Small intestine (tissue), 7 donors: ENCODE results near the gene POC1A. TPM values are rescaled to one million over a fixed set of nuclear protein-coding genes. Genes with fewer than 3 reads are reported as not detected.

ENCODE experiments used
- DNase-seq, 2 donors: peaks; one replicate each; pipeline versions ENCODE4 v3.0.0 to v3.0.0-alpha.2; 2013
- FAIRE-seq: peaks from 2 replicates; lab custom pipeline; 2012; peaks lifted over from hg19 to GRCh38; lab: Jason Lieb, UNC
- H3K27ac ChIP-seq, 3 donors: one replicate each; pipeline ENCODE4 v1.5.1; 2013; ENCODE audit warnings: low read length in 2 of 3, mild to moderate bottlenecking in 2 of 3, control low read depth in 1 of 3, inconsistent platforms in 1 of 3, low read depth in 1 of 3, moderate library complexity in 1 of 3
- H3K27me3 ChIP-seq, 3 donors: one replicate each; pipeline ENCODE4 v1.6.1; 2013; ENCODE audit warnings: low read length in 3 of 3, inconsistent platforms in 1 of 3; ENCODE audit not compliant: control insufficient read depth in 3 of 3, insufficient read depth in 3 of 3
- H3K36me3 ChIP-seq, 3 donors: one replicate each; pipeline ENCODE4 v1.6.1; 2013; ENCODE audit warnings: low read length in 3 of 3, inconsistent platforms in 1 of 3, low read depth in 1 of 3, mild to moderate bottlenecking in 1 of 3, moderate library complexity in 1 of 3; ENCODE audit not compliant: control insufficient read depth in 3 of 3, insufficient read depth in 2 of 3
- H3K4me1 ChIP-seq, 3 donors: one replicate each; pipeline ENCODE4 v1.6.1; 2013; ENCODE audit warnings: low read length in 2 of 3, inconsistent platforms in 1 of 3, low read depth in 1 of 3, mild to moderate bottlenecking in 1 of 3, moderate library complexity in 1 of 3; ENCODE audit not compliant: control insufficient read depth in 3 of 3, insufficient read depth in 2 of 3
- H3K4me3 ChIP-seq, 3 donors: one replicate each; pipeline ENCODE4 v1.5.1; 2013; ENCODE audit warnings: low read length in 3 of 3, control low read depth in 1 of 3, inconsistent platforms in 1 of 3, low read depth in 1 of 3, mild to moderate bottlenecking in 1 of 3, moderate library complexity in 1 of 3
- H3K9me3 ChIP-seq, 2 donors: one replicate each; pipeline ENCODE4 v1.6.1; 2013; ENCODE audit warnings: low read depth in 1 of 2, low read length in 1 of 2; ENCODE audit not compliant: control insufficient read depth in 2 of 2, insufficient read depth in 1 of 2
- WGBS, 3 donors: extraction: QIAGEN DNeasy Blood & Tissue Kit; methylation state at CpG; one replicate each; pipeline ENCODE4 v1.1.7; 2013; 5-methylcytosine and 5-hydroxymethylcytosine counted together
- polyA plus RNA-seq, 4 donors: library from polyadenylated mRNA; stranded (reverse) in 3 of 4; unstranded in 1 of 4; fragments of 200-250 nt in 3 of 4; fragments of 120-200 nt in 1 of 4; gene quantifications; one replicate each; pipeline versions ENCODE4 v1.2.1 to v1.2.3, GENCODE V29; 2013
- donor health status: healthy with polysubstance abuse.
- donor health status: control.
- donor health status: control.
- donor health status: Bipolar disorder and iron deficiency.
- donor health status: healthy.

Gene POC1A
- polyA plus RNA-seq, 4 donors, result 2.7 to 19.4 (median 4.8) TPM

DNA sequence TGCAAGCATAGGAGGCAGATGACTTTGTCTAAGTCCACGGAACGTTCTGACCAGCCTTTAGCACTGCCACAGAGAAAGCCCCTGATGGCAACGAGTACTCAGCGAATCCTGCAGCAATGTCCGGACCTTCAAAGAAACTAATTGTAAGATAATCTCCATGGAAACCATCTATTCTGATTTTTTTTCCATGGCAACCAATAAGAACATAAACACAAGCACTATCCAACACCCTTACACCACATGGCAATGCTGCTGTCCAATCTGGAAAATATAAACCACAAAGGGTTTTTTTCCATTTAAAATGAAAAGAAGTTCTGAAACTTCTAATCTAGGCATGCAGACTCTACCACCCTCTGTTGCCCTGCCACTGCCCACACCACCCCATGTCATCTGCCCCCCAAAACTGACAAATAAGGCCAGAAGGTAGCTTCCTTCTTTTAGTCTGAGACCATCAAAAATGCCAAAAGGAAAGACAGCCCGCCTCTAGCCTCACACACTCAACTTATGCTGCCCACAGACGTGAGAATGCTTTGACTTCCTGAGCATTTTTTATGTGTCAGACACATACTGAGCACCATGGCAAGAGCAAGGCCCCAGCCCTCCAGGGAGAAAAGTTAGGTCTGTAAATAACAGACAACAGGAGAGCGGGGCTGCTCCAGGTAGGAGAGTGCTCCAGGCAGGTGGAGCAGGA, 44.5 kb downstream of the POC1A start:
- WGBS, 3 donors, result 59 to 67% (median 66%) methylated on average over 8 of the region's 8 CpGs
- no peak for DNase-seq
- no peak overlapping the region for H3K27ac ChIP-seq
- peaks cover 0 to 8% (median 0%) of the 10 kb centered on the region in 3 donors for H3K4me1 ChIP-seq
- FAIRE-seq, result no peak
- no peak overlapping the region for H3K4me3 ChIP-seq
- H3K9me3 ChIP-seq, result no peaks in the 10 kb centered on the region
- H3K27me3 ChIP-seq, result no peaks in the 10 kb centered on the region
- H3K36me3 ChIP-seq, result peaks cover 0 to 25% (median 0%) of the 10 kb centered on the region in 3 donors

DNA sequence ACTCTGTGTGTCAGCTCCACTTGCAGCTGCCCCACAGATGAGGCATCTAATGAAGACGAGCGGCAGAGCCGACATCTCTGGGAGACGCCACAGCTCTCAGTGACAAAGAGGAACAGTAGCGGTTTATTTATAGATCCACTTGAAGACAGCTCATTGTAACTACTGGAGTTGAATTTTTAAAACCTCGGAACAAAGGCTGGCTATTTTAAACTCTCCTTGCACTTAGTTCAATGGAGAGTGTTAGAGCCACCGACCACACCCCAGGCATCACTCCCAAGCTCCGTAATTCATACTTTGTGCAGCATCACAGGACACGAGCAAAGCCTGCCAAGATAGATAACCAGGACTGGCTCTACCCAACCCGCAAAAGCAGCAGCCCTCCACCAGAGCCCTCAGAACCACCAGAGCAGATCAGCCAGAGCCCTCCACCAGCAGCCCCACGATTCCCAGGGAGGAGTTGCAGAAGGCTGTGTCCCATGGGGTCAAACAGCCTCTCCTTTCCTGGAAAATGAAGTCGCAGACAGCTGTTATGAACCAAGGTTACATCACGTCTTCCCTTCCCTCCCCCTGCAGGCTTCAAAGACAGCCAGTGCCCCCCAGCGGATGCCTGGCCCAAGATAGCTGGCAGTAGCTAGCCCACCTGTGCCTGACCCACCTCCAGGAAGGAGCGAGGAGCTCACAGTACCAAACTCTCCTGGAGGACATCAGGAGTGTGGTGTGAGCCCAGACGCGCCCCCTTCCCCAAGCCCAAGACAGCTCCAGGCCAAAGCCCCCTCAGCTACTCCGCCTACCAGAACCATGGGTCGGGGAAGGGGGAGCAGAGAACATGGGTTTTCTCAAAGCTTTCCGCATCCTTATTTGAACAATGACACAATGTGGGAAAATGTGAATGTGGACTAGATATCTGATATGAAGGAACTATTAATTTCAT, 45.7 kb downstream of the POC1A start:
- no peaks in the 10 kb centered on the region for H3K27me3 ChIP-seq
- H3K4me3 ChIP-seq, result no peak overlapping the region
- 70 to 90% (median 88%) methylated on average over 20 of the region's 20 CpGs for WGBS, 3 donors
- DNase-seq (no peak), FAIRE-seq (no peak)
- H3K36me3 ChIP-seq, result peaks cover 0 to 19% (median 0%) of the 10 kb centered on the region in 3 donors
- H3K9me3 ChIP-seq, result no peaks in the 10 kb centered on the region
- H3K27ac ChIP-seq, result peak overlapping the region in 1 of 3 donors; percentile 6
- H3K4me1 ChIP-seq, result peaks cover 0 to 13% (median 0%) of the 10 kb centered on the region in 3 donors

DNA sequence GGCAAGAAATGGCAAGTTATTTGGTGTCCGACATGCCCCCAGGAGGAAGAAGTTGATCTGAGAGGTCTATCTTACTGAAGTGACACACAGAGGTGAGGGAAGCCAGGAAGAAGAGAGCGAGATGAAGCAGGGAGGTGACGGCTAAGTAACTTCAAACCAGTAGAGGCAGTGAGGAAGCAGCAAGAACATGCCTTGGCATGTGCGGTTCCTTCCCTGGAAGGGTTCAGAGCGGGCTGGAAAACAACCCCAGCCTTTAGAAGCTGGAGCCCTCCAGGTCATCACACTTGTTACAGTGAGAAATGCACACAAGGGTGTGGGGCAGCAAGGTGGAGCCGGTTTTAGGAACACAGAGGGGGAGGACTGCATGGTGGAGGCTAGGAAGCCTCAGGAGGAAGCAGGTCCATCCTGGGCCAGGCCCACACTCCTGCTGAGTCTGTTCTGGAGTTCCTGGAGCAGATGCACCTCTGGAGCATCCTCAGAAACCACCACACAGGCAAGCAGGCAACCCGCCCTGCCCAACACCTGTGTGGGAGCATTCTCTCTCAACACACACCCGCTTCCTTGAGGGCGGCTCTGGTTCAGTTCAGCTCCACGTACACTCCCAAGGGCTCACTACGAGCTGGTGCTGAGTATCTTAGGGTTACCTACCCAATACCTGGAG, 47.1 kb downstream of the POC1A start:
- Histone ChIP-seq H3K27me3 (no peaks in the 10 kb centered on the region), H3K9me3 (no peaks in the 10 kb centered on the region), H3K27ac (no peak overlapping the region), H3K36me3 (peaks cover 0 to 16% (median 0%) of the 10 kb centered on the region in 3 donors), H3K4me3 (no peak overlapping the region), H3K4me1 (peaks cover 0 to 13% (median 0%) of the 10 kb centered on the region in 3 donors)
- 90 to 96% (median 92%) methylated on average over 11 of the region's 11 CpGs for WGBS, 3 donors
- DNase-seq (no peak), FAIRE-seq (no peak)

DNA sequence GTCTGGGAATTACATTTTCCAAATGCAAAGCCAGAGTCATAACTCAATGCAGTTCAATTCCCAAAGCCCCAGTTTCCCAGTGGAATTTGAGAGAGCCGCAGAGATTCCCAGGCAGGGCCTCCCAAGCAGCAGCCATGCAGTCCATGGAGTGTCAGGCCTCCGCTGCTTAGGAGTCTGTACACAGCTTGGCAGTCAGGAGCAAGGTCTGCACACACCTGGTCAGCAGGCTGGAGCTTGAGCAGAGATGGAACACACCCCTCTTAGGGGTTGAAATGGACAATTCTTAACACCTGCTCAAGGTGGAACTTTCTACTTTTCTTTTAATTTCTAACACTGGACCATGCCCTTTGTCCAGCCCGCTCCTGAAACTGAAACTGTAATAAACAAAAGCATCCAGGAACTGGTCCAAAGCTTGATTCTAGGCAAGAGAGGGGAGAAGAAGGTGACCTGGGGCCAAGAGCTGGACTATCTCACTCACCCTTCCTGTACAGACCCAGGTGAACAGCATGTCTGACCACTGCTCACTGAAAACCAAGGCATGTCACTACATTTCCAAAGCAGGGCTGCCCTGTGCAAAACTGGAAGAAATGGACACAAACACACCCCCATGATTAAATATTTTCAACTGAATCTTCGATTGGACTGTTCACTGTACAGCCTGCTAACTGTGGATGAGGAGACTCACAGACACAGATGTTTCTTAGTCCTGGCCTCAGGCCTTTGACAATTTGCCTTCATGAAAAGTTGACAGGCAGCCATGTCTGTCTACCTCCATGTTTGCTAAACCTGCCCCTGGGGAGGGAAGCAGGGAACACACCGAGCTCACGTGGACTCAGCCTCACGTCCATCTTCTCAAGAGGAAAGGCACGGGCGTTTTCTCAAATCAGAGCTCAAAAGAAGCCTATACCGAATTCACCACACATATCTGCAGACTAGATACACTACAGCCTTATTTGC, 49.3 kb downstream of the POC1A start:
- WGBS, 3 donors, result 75 to 87% (median 80%) methylated on average over 10 of the region's 10 CpGs
- peak overlapping the region in 1 of 3 donors; percentile 67 for H3K27ac ChIP-seq
- H3K27me3 ChIP-seq, result no peaks in the 10 kb centered on the region
- no peak overlapping the region for H3K4me3 ChIP-seq
- H3K4me1 ChIP-seq, result peaks cover 0 to 12% (median 0%) of the 10 kb centered on the region in 3 donors
- peaks cover 0 to 7% of the 10 kb centered on the region in 2 donors for H3K9me3 ChIP-seq
- H3K36me3 ChIP-seq, result peaks cover 0 to 10% (median 0%) of the 10 kb centered on the region in 3 donors
- FAIRE-seq, result no peak
- peak; percentile 40 to 64 for DNase-seq

DNA sequence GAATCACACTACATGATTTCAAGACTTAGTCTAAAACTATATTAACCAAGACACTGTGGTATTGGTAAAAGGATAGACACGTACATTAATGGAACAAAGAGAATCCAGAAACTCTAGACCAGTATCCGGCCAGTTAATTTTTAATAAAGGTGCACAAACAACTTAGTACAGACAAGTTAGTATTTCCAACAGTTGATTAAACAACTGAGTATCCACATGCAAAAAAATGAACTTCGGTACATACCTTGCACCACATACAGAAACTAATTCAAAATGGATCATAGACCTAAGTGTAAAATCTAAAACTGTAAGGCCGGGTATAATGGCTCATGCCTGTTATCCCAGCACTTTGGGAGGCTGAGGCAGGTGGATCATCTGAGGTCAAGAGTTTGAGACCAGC, 51.3 kb downstream of the POC1A start:
- H3K27me3 ChIP-seq, result no peaks in the 10 kb centered on the region
- peaks cover 0 to 11% (median 0%) of the 10 kb centered on the region in 3 donors for H3K4me1 ChIP-seq
- H3K27ac ChIP-seq, result no peak overlapping the region
- H3K4me3 ChIP-seq, result no peak overlapping the region
- no peak for FAIRE-seq
- no peak for DNase-seq
- WGBS, 3 donors, result 96 to 98% (median 98%) methylated on average over 4 of the region's 4 CpGs
- peaks cover 0 to 7% of the 10 kb centered on the region in 2 donors for H3K9me3 ChIP-seq
- H3K36me3 ChIP-seq, result peaks cover 0 to 9% (median 0%) of the 10 kb centered on the region in 3 donors

DNA sequence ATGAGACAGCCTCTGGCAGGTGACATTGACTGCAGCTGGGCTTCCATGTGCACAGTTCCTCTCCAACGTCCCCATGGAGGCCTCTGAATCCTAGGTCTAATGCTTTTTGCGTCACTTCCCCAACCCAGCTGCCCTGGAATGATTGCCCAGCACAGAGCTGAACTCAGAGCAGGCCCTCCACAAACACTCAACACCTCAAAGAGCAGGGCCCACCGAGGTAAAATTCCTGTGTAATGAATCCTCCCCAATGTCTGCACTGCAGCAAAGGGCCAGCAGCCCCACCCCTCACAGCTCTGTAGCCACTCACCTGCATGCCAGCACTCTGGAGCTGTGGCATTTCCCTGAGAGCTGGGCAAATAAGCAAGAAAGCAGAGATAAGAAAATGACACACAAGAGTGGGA, 55.2 kb downstream of the POC1A start:
- no peak overlapping the region for H3K27ac ChIP-seq
- no peak for FAIRE-seq
- no peak overlapping the region for H3K4me3 ChIP-seq
- H3K4me1 ChIP-seq, result no peaks in the 10 kb centered on the region
- WGBS, 3 donors, result 60 to 77% (median 64%) methylated on average over 3 of the region's 3 CpGs
- H3K27me3 ChIP-seq, result no peaks in the 10 kb centered on the region
- peaks cover 0 to 7% of the 10 kb centered on the region in 2 donors for H3K9me3 ChIP-seq
- DNase-seq, result no peak
- peaks cover 0 to 35% (median 2%) of the 10 kb centered on the region in 3 donors for H3K36me3 ChIP-seq

DNA sequence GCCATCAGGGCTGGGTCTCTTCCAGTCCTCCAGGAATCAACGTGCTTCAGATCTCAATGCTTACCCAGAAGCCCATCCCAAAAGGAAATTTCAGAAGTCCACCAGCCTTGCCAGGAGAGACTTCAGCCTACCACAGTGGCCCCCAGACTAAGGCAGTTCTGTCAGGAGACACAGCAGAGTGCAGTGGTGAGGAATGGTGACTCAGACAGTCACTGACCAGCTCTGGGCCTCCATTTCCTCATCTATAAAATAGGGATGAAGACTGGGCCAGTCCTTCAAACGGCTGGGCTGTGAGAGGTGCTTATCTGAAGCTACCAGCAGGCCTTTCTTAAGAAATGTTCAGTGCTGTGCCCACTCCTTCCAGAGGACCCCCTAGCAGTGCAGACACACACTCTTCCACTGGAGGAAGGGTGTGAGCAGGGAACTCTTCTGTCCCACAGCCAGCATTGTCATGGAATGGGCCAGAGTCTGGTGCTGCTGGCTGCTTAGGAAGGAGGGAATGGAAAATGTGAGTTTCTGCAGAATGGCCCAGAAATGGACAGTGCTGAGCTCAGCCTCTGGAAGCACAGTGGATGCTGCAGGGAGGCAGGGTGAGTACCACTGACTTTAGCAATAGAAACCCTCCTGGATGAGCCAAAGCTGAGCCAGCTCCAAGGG, 56.2 kb downstream of the POC1A start:
- Histone ChIP-seq H3K9me3 (peaks cover 0 to 7% of the 10 kb centered on the region in 2 donors), H3K4me1 (no peaks in the 10 kb centered on the region), H3K27ac (no peak overlapping the region), H3K27me3 (no peaks in the 10 kb centered on the region), H3K4me3 (no peak overlapping the region), H3K36me3 (peaks cover 0 to 43% (median 2%) of the 10 kb centered on the region in 3 donors)
- WGBS, 3 donors, result 85 to 93% (median 87%) methylated on average over 2 of the region's 2 CpGs
- FAIRE-seq (no peak), DNase-seq (no peak)
